Liver (tissue), 9 donors: ENCODE data around the gene DMD. TPM values are rescaled to one million over a fixed set of nuclear protein-coding genes. Genes with fewer than 3 reads are reported as not detected.

Experiments
- DNase-seq: peaks from one replicate; pipeline ENCODE4 v3.0.0-alpha.2; 2017; ENCODE audit warnings: low spot score
- H3K27ac ChIP-seq, 2 donors: one replicate each; pipeline ENCODE4 v1.7.0; 2013; ENCODE audit warnings: inconsistent platforms in 2 of 2, low read length in 2 of 2, control low read depth in 1 of 2, low read depth in 1 of 2, mild to moderate bottlenecking in 1 of 2
- H3K27me3 ChIP-seq, 4 donors: one replicate each; pipeline versions ENCODE4 v1.6.1 to v1.7.0; 2013; ENCODE audit warnings: low read length in 3 of 4, inconsistent platforms in 1 of 4, mild to moderate bottlenecking in 1 of 4, moderate library complexity in 1 of 4; ENCODE audit not compliant: control insufficient read depth in 4 of 4, insufficient read depth in 4 of 4
- H3K36me3 ChIP-seq, 4 donors: one replicate each; pipeline versions ENCODE4 v1.6.1 to v1.7.0; 2013; ENCODE audit warnings: low read length in 3 of 4, mild to moderate bottlenecking in 3 of 4, low read depth in 1 of 4, moderate library complexity in 1 of 4; ENCODE audit not compliant: control insufficient read depth in 4 of 4, insufficient read depth in 3 of 4
- H3K4me1 ChIP-seq, 4 donors: one replicate each; pipeline versions ENCODE4 v1.6.1 to v1.7.0; 2013; ENCODE audit warnings: low read length in 3 of 4, mild to moderate bottlenecking in 3 of 4, moderate library complexity in 1 of 4; ENCODE audit not compliant: control insufficient read depth in 4 of 4, insufficient read depth in 4 of 4
- H3K4me3 ChIP-seq, 3 donors: one replicate each; pipeline versions ENCODE4 v1.6.1 to v1.7.0; 2013; ENCODE audit warnings: low read length in 3 of 3, control low read depth in 1 of 3, low read depth in 1 of 3, mild to moderate bottlenecking in 1 of 3
- H3K9ac ChIP-seq, 2 donors: one replicate each; pipeline ENCODE4 v1.7.0; 2013; ENCODE audit warnings: low read length in 2 of 2, mild to moderate bottlenecking in 2 of 2, moderate library complexity in 2 of 2, control low read depth in 1 of 2, low read depth in 1 of 2
- H3K9me3 ChIP-seq, 4 donors: one replicate each; pipeline versions ENCODE4 v1.6.1 to v1.7.0; 2013; ENCODE audit warnings: low read length in 3 of 4; ENCODE audit not compliant: control insufficient read depth in 4 of 4
- ATF3 ChIP-seq: IDR thresholded peaks from 2 replicates; pipeline ENCODE4 v1.6.1; 2016; ENCODE audit warnings: antibody characterized with exemption
- CTCF ChIP-seq: fragments of 150-350 bp; IDR thresholded peaks from 2 replicates; pipeline ENCODE4 v1.5.1; 2017; ENCODE audit warnings: improper control_type of control experiment, low read depth, low read length; ENCODE audit not compliant: missing input control
- EGR1 ChIP-seq, 2 donors: IDR thresholded peaks; 2 replicates each; pipeline ENCODE4 v1.6.1; 2016 to 2018; ENCODE audit warnings: antibody characterized with exemption in 2 of 2, low read depth in 2 of 2
- FOXA1 ChIP-seq: IDR thresholded peaks from 2 replicates; pipeline ENCODE4 v1.6.1; 2016; ENCODE audit warnings: antibody characterized with exemption
- FOXA2 ChIP-seq: IDR thresholded peaks from 2 replicates; pipeline ENCODE4 v1.6.1; 2016; ENCODE audit warnings: antibody characterized with exemption
- GABPA ChIP-seq, 2 donors: IDR thresholded peaks in 1 of 2; conservative IDR thresholded peaks in 1 of 2; 2 replicates each; pipeline ENCODE4 v1.6.1; 2016; ENCODE audit warnings: antibody characterized with exemption in 2 of 2, mild to moderate bottlenecking in 1 of 2, moderate library complexity in 1 of 2
- HNF4A ChIP-seq, 2 donors: conservative IDR thresholded peaks; 2 replicates each; pipeline ENCODE4 v1.6.1; 2016; ENCODE audit warnings: antibody characterized with exemption in 2 of 2, mild to moderate bottlenecking in 2 of 2
- HNF4G ChIP-seq: IDR thresholded peaks from 2 replicates; pipeline ENCODE4 v1.6.1; 2016; ENCODE audit warnings: antibody characterized with exemption
- JUND ChIP-seq, 2 donors: IDR thresholded peaks; 2 replicates each; pipeline ENCODE4 v1.6.1; 2016; ENCODE audit warnings: antibody characterized with exemption in 2 of 2
- MAX ChIP-seq: IDR thresholded peaks from 2 replicates; pipeline ENCODE4 v1.6.1; 2016; ENCODE audit warnings: antibody characterized with exemption
- NR2F2 ChIP-seq: IDR thresholded peaks from 2 replicates; pipeline ENCODE4 v1.6.1; 2016; ENCODE audit warnings: antibody characterized with exemption
- RAD21 ChIP-seq, 2 donors: IDR thresholded peaks; 2 replicates each; pipeline ENCODE4 v1.6.1; 2016; ENCODE audit warnings: antibody characterized with exemption in 2 of 2, mild to moderate bottlenecking in 2 of 2
- REST ChIP-seq: IDR thresholded peaks from 2 replicates; pipeline ENCODE4 v1.6.1; 2016; ENCODE audit warnings: antibody characterized with exemption, mild to moderate bottlenecking
- RXRA ChIP-seq, 2 donors: IDR thresholded peaks; 2 replicates each; pipeline ENCODE4 v1.6.1; 2017 to 2018; ENCODE audit warnings: antibody characterized with exemption in 2 of 2, mild to moderate bottlenecking in 1 of 2
- SP1 ChIP-seq: IDR thresholded peaks from 2 replicates; pipeline ENCODE4 v1.6.1; 2018; ENCODE audit warnings: antibody characterized with exemption, mild to moderate bottlenecking
- TAF1 ChIP-seq: conservative IDR thresholded peaks from 2 replicates; pipeline ENCODE4 v1.6.1; 2016; ENCODE audit warnings: antibody characterized with exemption, mild to moderate bottlenecking
- YY1 ChIP-seq: IDR thresholded peaks from 2 replicates; pipeline ENCODE4 v1.6.1; 2016; ENCODE audit warnings: antibody characterized with exemption, mild to moderate bottlenecking
- ZBTB33 ChIP-seq: IDR thresholded peaks from 2 replicates; pipeline ENCODE4 v1.6.1; 2016; ENCODE audit warnings: antibody characterized with exemption
- WGBS: extraction: QIAGEN DNeasy Blood & Tissue Kit; methylation state at CpG from one replicate; pipeline ENCODE4 v1.1.7; 2013; 5-methylcytosine and 5-hydroxymethylcytosine counted together
- polyA plus RNA-seq, 2 donors: library from polyadenylated mRNA; stranded (reverse) in 1 of 2; unstranded in 1 of 2; fragments of 200-250 nt in 1 of 2; fragments of >200 nt in 1 of 2; fragmentation: Nextera tagmentation in 1 of 2; extraction: Ambion mirVana in 1 of 2; gene quantifications; one replicate each; pipeline versions ENCODE4 v1.2.1 to v1.2.3, GENCODE V29; 2013 to 2015
- total RNA-seq, 2 donors: library from RNA; depleted of rRNA; stranded (reverse); fragments of >200 nt; gene quantifications; one replicate each; pipeline ENCODE4 v1.2.3, GENCODE V29; 2014
- donor health status: healthy.
- donor health status: healthy.
- donor health status: healthy.
- donor health status: healthy.
- donor health status: healthy.

The DMD gene
- total and polyA plus RNA-seq, 4 donors: 14.6 to 61.9 (median 23.9) TPM

- Histone ChIP-seq H3K4me3 (peak overlapping the region in 2 of 3 donors; percentile 29 to 46), H3K36me3 (no peaks in the 10 kb centered on the region), H3K9me3 (no peaks in the 10 kb centered on the region), H3K27ac (peak overlapping the region; percentile 54 to 59), H3K9ac (peak overlapping the region in 1 of 2 donors; percentile 39), H3K27me3 (no peaks in the 10 kb centered on the region), H3K4me1 (peaks cover 0 to 6% (median 3%) of the 10 kb centered on the region in 4 donors)
- DNase-seq: no peak
- TF ChIP-seq SP1 (no peak), YY1 (peak; percentile 48), NR2F2 (no peak), CTCF (no peak), JUND (IDR thresholded peaks at IDR 0.05) (no peak), HNF4G (no peak), RAD21 (IDR thresholded peaks at IDR 0.05) (no peak), FOXA1 (no peak), RXRA (IDR thresholded peaks at IDR 0.05) (peak in 1 of 2 donors; percentile 11), HNF4A (conservative IDR thresholded peaks at IDR 0.05) (peak in 1 of 2 donors; percentile 19), ZBTB33 (no peak), FOXA2 (no peak), ATF3 (no peak), MAX (no peak), EGR1 (IDR thresholded peaks at IDR 0.05; ENCODE audit: low read depth in 2 of 2) (no peak), TAF1 (no peak), REST (peak; percentile 21), GABPA (IDR thresholded peaks at IDR 0.05 in 1 of 2, conservative IDR thresholded peaks at IDR 0.05 in 1 of 2) (no peak)
- WGBS: 30% methylated on average over 5 of the region's 5 CpGs
These were observed 1282.0 kb downstream of the DMD start for GRCh38 chrX:31929366-31929765.
